GM12878 (cell line): ENCODE results near the gene ATP7A. TPM values are rescaled to one million over a fixed set of nuclear protein-coding genes. Genes with fewer than 3 reads are reported as not detected.

Experiments used
- ATAC-seq: fragments of 200-7000 bp; cut with Tn5 transposase; 3 replicates; pipeline ENCODE4 v1.9.1; 2020; ENCODE audit warnings: mild to moderate bottlenecking, moderate library complexity
- BruUV-seq: library from RNA; stranded (reverse); fragments of 400-500 nt; replicated peaks from 2 replicates; lab custom pipeline; 2021; lab: Mats Ljungman, UMichigan
- CTCF ChIA-PET: fragments of 300-600 bp; sonication (Branson Sonifier 250); formaldehyde crosslinking; extraction: SDS; loops from one replicate; lab custom pipeline; 2021; ENCODE audit warnings: inconsistent platforms; lab: Yijun Ruan, JAX
- POLR2A ChIA-PET: fragments of 350-600 bp; formaldehyde crosslinking; extraction: SDS; loops from one replicate; lab custom pipeline; 2021; ENCODE audit warnings: inconsistent platforms; lab: Charles Lee
- RAD21 ChIA-PET: fragments of 300-600 bp; sonication (Branson Sonifier 250); formaldehyde crosslinking; loops from one replicate; lab custom pipeline; 2023; ENCODE audit warnings: antibody characterized with exemption; ENCODE audit not compliant: unreplicated experiment; lab: Charles Lee
- SMC1A ChIA-PET: fragments of 300-600 bp; sonication (Branson Sonifier 250); formaldehyde crosslinking; loops from one replicate; lab custom pipeline; 2023; ENCODE audit not compliant: unreplicated experiment, uncharacterized antibody; lab: Charles Lee
- DNase-seq: peaks from one replicate; pipeline ENCODE4 v3.0.0-alpha.2; 2011; ENCODE audit warnings: low read depth, low spot score
- FAIRE-seq: peaks from 3 replicates; lab custom pipeline; 2011; peaks lifted over from hg19 to GRCh38; lab: Jason Lieb, UNC
- H2AFZ ChIP-seq: 2 replicates; pipeline ENCODE4 v1.6.0; 2011; ENCODE audit warnings: low read depth, low read length, control low read depth; ENCODE audit not compliant: control insufficient read depth
- H3K27ac ChIP-seq: 2 replicates; pipeline ENCODE4 v1.5.1; 2011; ENCODE audit warnings: control low read depth; ENCODE audit not compliant: control insufficient read depth, insufficient read depth
- H3K27me3 ChIP-seq, 2 experiments: replicated peaks in 1 of 2; 2 replicates each; pipeline versions ENCODE4 v1.6.0 to v1.6.1; 2011; ENCODE audit warnings: low read length in 1 of 2; ENCODE audit not compliant: control insufficient read depth in 2 of 2, insufficient read depth in 2 of 2
- H3K36me3 ChIP-seq, 2 experiments: 2 replicates each; pipeline ENCODE4 v1.5.1; 2011; ENCODE audit warnings: low read length in 1 of 2; ENCODE audit not compliant: control insufficient read depth in 2 of 2, insufficient read depth in 2 of 2
- H3K4me1 ChIP-seq: 2 replicates; pipeline ENCODE4 v1.6.1; 2011; ENCODE audit warnings: mild to moderate bottlenecking, low read length, moderate library complexity, mixed read lengths; ENCODE audit not compliant: control insufficient read depth, insufficient read depth
- H3K4me2 ChIP-seq: 2 replicates; pipeline ENCODE4 v1.6.0; 2011; ENCODE audit warnings: control low read depth; ENCODE audit not compliant: control insufficient read depth, insufficient read depth
- H3K4me3 ChIP-seq: fragments of 200-600 bp; sonication (generic); 2 replicates; pipeline ENCODE4 v1.5.1; 2016
- H3K79me2 ChIP-seq: 2 replicates; pipeline ENCODE4 v1.6.0; 2011; ENCODE audit warnings: low read length; ENCODE audit not compliant: control insufficient read depth, insufficient read depth
- H3K9ac ChIP-seq: 2 replicates; pipeline ENCODE4 v1.8.0; 2011; ENCODE audit warnings: low read length, control low read depth, mixed read lengths; ENCODE audit not compliant: control insufficient read depth, insufficient read depth
- H3K9me3 ChIP-seq: replicated peaks from 3 replicates; pipeline ENCODE4 v1.5.1; 2011; ENCODE audit warnings: mild to moderate bottlenecking, low read length; ENCODE audit not compliant: control insufficient read depth, insufficient read depth
- H4K20me1 ChIP-seq: 2 replicates; pipeline ENCODE4 v1.6.0; 2011; ENCODE audit not compliant: control insufficient read depth, insufficient read depth
- BACH1 ChIP-seq: fragments of 450-650 bp; IDR thresholded peaks from 2 replicates; pipeline ENCODE4 v1.6.1; 2017; ENCODE audit warnings: mild to moderate bottlenecking, borderline replicate concordance
- BHLHE40 ChIP-seq, 2 experiments: fragments of 450-650 bp in 1 of 2; IDR thresholded peaks; 2 replicates each; pipeline ENCODE4 v1.6.1; 2011 to 2017; ENCODE audit warnings: low read depth in 2 of 2, borderline replicate concordance in 1 of 2, improper control_type of control experiment in 1 of 2, low read length in 1 of 2, mild to moderate bottlenecking in 1 of 2
- IRF4 ChIP-seq: IDR thresholded peaks from 2 replicates; pipeline ENCODE4 v1.6.1; 2011; ENCODE audit warnings: low read depth, low read length
- KDM1A ChIP-seq: fragments of 200-600 bp; sonication (generic); IDR thresholded peaks from 2 replicates; pipeline ENCODE4 v1.6.1; 2016; ENCODE audit warnings: borderline replicate concordance
- POLR2AphosphoS2 ChIP-seq: IDR thresholded peaks from 2 replicates; pipeline ENCODE4 v1.6.1; 2011; ENCODE audit warnings: low read depth, mild to moderate bottlenecking, low read length, improper control_type of control experiment, moderate library complexity
- RAD21 ChIP-seq: IDR thresholded peaks from 2 replicates; pipeline ENCODE4 v1.6.1; 2011; ENCODE audit warnings: mild to moderate bottlenecking, low read depth, low read length, moderate library complexity; ENCODE audit not compliant: insufficient read depth
- SIX5 ChIP-seq: IDR thresholded peaks from 2 replicates; pipeline ENCODE4 v1.6.1; 2011; ENCODE audit warnings: mild to moderate bottlenecking, low read depth, low read length, moderate library complexity; ENCODE audit not compliant: severe bottlenecking
- SRF ChIP-seq, 2 experiments: IDR thresholded peaks; 2 replicates each; pipeline ENCODE4 v1.6.1; 2011; ENCODE audit warnings: low read depth in 2 of 2, low read length in 2 of 2, mild to moderate bottlenecking in 1 of 2, moderate library complexity in 1 of 2
- WGBS: methylation state at CpG from one replicate; pipeline ENCODE4 v1.1.6; 2016; ENCODE audit warnings: low lambda C conversion rate; ENCODE audit not compliant: insufficient replicate concordance, insufficient coverage; ENCODE audit errors: missing lambda C conversion rate; 5-methylcytosine and 5-hydroxymethylcytosine counted together
- in situ Hi-C: fragments of 300-500 bp; cut with MboI; formaldehyde crosslinking; loops from 9 replicates; pipeline ENCODE4 v1.14.3; 2018; ENCODE audit warnings: mixed read lengths
- intact Hi-C: fragments of 100-400 bp; cut with micrococcal nuclease; formaldehyde crosslinking; loops from one replicate; pipeline ENCODE4 v1.14.2; 2022; ENCODE audit not compliant: unreplicated experiment
- polyA plus RNA-seq, 11 experiments: library from polyadenylated mRNA; depleted of rRNA in 4 of 11; unstranded in 6 of 11; stranded (reverse) in 5 of 11; fragments of >200 nt; fragmentation: Nextera tagmentation in 4 of 11; fragmentation: Illumina TruSeq in 1 of 11; extraction: Ambion mirVana in 4 of 11; extraction: Trizol in 1 of 11; gene quantifications; 1 replicate in 1 of 11; 2 replicates in 10 of 11; pipeline versions ENCODE4 v1.2.1 to v1.2.3, GENCODE V29; 2011 to 2016; ENCODE audit warnings: inconsistent platforms in 2 of 11, missing spikeins in 2 of 11, low read depth in 1 of 11
- total RNA-seq, 4 experiments: library from RNA; depleted of rRNA in 3 of 4; stranded (reverse); fragments of >200 nt in 3 of 4; fragmentation: Illumina TruSeq in 1 of 4; extraction: Trizol in 1 of 4; gene quantifications; 2 replicates each; pipeline versions ENCODE4 v1.2.1 to v1.2.3, GENCODE V29; 2013 to 2021

The ATP7A gene
- total and polyA plus RNA-seq, 10 of the 15 experiments (the other 5 are each of a cell fraction or from before 2014, with no cell fraction given), result 2.5 to 12.0 (median 7.6) TPM

DNA sequence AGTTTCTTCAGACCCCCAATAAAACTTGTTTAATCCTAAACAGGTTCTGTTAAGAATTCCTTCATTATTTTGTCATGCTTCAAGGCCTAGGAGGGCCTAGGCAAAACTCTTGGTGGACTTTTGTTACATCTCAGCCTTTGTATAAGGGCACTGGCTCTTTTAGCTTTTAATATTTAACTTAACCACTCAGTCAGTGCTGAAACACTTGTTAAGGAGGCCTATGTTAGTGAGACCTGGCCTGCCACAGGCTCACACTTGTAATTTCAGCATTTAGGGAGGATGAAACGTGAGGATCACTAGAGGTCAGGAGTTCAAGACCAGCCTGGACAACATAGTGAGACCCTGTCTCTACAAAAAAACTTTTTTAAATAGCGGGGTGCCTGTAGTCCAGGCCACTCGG is 160.8 kb downstream of the ATP7A start:
- H3K4me3 ChIP-seq, result no peak overlapping the region
- intact Hi-C loops (no loop called here), in situ Hi-C loops (no loop called here)
- ChIA-PET CTCF (interaction anchor here (1.5 to 1.6 kb wide), 2 partner anchors 10 to 20 kb away, joined by 4 read pairs; no protein-coding TSS in a partner anchor), SMC1A (interaction anchor here (0.6 to 2.4 kb wide), 2 partner anchors 21 to 1081 kb away, joined by 3 to 9 read pairs; no protein-coding TSS in a partner anchor), RAD21 (no interaction called here), POLR2A (no interaction called here)
- peaks cover 3% of the 10 kb centered on the region; the same call in 1 of the 2 replicates for H3K4me1 ChIP-seq
- no peak overlapping the region for H3K4me2 ChIP-seq
- no TSS peak for BruUV-seq
- H3K27ac ChIP-seq, result no peak overlapping the region
- TF ChIP-seq IRF4, result no peak
- TF ChIP-seq KDM1A, result no peak
- no peak for TF ChIP-seq POLR2AphosphoS2
- no peak for TF ChIP-seq SRF (IDR thresholded peaks at IDR 0.05; ENCODE audit: low read depth in 2 of 2, low read length in 2 of 2)
- TF ChIP-seq SIX5, result no peak
- no peak for TF ChIP-seq RAD21
- TF ChIP-seq BHLHE40 (IDR thresholded peaks at IDR 0.05; ENCODE audit: borderline replicate concordance in 1 of 2, low read depth in 2 of 2, low read length in 1 of 2), result no peak; a peak in 1 of 4 replicates
- no peak for TF ChIP-seq BACH1
- H3K79me2 ChIP-seq, result no peaks in the 10 kb centered on the region
- no peak overlapping the region for H3K9ac ChIP-seq
- H2AFZ ChIP-seq, result no peak overlapping the region
- no peaks in the 10 kb centered on the region for H4K20me1 ChIP-seq
- ATAC-seq, result no peak
- no peak for DNase-seq
- peaks cover 9% of the 10 kb centered on the region; the same call in 2 of the 3 replicates for H3K9me3 ChIP-seq
- no peaks in the 10 kb centered on the region for H3K36me3 ChIP-seq
- 34% methylated on average over 3 of the region's 3 CpGs for WGBS
- no peaks in the 10 kb centered on the region for H3K27me3 ChIP-seq
- FAIRE-seq, result no peak
